Muscle layer of colon (tissue), 2 donors: Measurements from ENCODE around the gene ZNF672.
"Not testable (repeated sequence)": the region's sequence is repeated elsewhere in the genome, so short reads cannot be mapped to it uniquely, and the experiment has no call there.

Experiments
- H3K27ac ChIP-seq: one replicate; pipeline ENCODE4 v1.7.0; 2013; ENCODE audit warnings: low read depth, mild to moderate bottlenecking, low read length, moderate library complexity
- H3K27me3 ChIP-seq, 2 donors: one replicate each; pipeline ENCODE4 v1.7.0; 2013; ENCODE audit warnings: low read length in 2 of 2, mild to moderate bottlenecking in 2 of 2; ENCODE audit not compliant: insufficient read depth in 2 of 2, control insufficient read depth in 1 of 2
- H3K36me3 ChIP-seq: one replicate; pipeline ENCODE4 v1.7.0; 2013; ENCODE audit warnings: mild to moderate bottlenecking, low read length; ENCODE audit not compliant: insufficient read depth
- H3K4me1 ChIP-seq: one replicate; pipeline ENCODE4 v1.7.0; 2013; ENCODE audit warnings: mild to moderate bottlenecking, low read length; ENCODE audit not compliant: insufficient read depth
- H3K4me3 ChIP-seq, 2 donors: one replicate each; pipeline ENCODE4 v1.7.0; 2013; ENCODE audit warnings: low read length in 2 of 2, low read depth in 1 of 2, mild to moderate bottlenecking in 1 of 2, moderate library complexity in 1 of 2
- H3K9ac ChIP-seq: one replicate; pipeline ENCODE4 v1.7.0; 2013; ENCODE audit warnings: low read length
- H3K9me3 ChIP-seq: one replicate; pipeline ENCODE4 v1.7.0; 2013; ENCODE audit warnings: mild to moderate bottlenecking, low read length
- donor health status: abdominal sarcoma.
- donor health status: Adenocarcinoma of cecum.

Gene ZNF672

GRCh38 chr1:248824701-248825100 is 13.3 kb upstream of the ZNF672 start:
- Histone ChIP-seq H3K27me3 (no peaks in the 10 kb centered on the region), H3K9ac (peak overlapping the region; percentile 82), H3K4me3 (peak overlapping the region; percentile 92 to 97), H3K9me3 (no peaks in the 10 kb centered on the region), H3K36me3 (peaks cover 23% of the 10 kb centered on the region), H3K27ac (no peak overlapping the region), H3K4me1 (peaks cover 51% of the 10 kb centered on the region)

- H3K4me3 ChIP-seq = peak overlapping the region; percentile 92 to 97
- no peaks in the 10 kb centered on the region for H3K27me3 ChIP-seq
- H3K9ac ChIP-seq = peak overlapping the region; percentile 82
- peak overlapping the region; percentile 87 for H3K27ac ChIP-seq
- H3K36me3 ChIP-seq = peaks cover 21% of the 10 kb centered on the region
- no peaks in the 10 kb centered on the region for H3K9me3 ChIP-seq
- peaks cover 51% of the 10 kb centered on the region for H3K4me1 ChIP-seq
Measured at GRCh38 chr1:248825136-248825535, 12.9 kb upstream of the ZNF672 start.

- Histone ChIP-seq H3K27me3 (no peaks in the 10 kb centered on the region), H3K36me3 (peaks cover 17% of the 10 kb centered on the region), H3K9ac (peak overlapping the region; percentile 82), H3K9me3 (no peaks in the 10 kb centered on the region), H3K27ac (peak overlapping the region; percentile 87), H3K4me1 (peaks cover 51% of the 10 kb centered on the region), H3K4me3 (peak overlapping the region; percentile 92 to 97)
Measured at GRCh38 chr1:248825573-248825908, 12.5 kb upstream of the ZNF672 start.

- Histone ChIP-seq H3K9ac (peak within 1 kb of the TSS; percentile 89), H3K27ac (peak within 1 kb of the TSS; percentile 87), H3K4me1 (peaks cover 51% of the 10 kb centered on the region), H3K9me3 (no peaks in the 10 kb centered on the region), H3K27me3 (no peaks in the 10 kb centered on the region), H3K4me3 (peak within 1 kb of the TSS; percentile 92 to 97), H3K36me3 (peaks cover 12% of the 10 kb centered on the region)
Measured at GRCh38 chr1:248825909-248826760, 11.9 kb upstream of the ZNF672 start, which contains the start of gene SH3BP5L. Gene SH3BP5L (minus strand): TSS chr1:248825915. CDS start chr1:248824935, 980 bp downstream.

- H3K27me3 ChIP-seq = no peaks in the 10 kb centered on the region
- peaks cover 2% of the 10 kb centered on the region for H3K36me3 ChIP-seq
- H3K9ac ChIP-seq = no peak overlapping the region
- no peak overlapping the region for H3K4me3 ChIP-seq
- H3K9me3 ChIP-seq = no peaks in the 10 kb centered on the region
- peaks cover 25% of the 10 kb centered on the region for H3K4me1 ChIP-seq
- H3K27ac ChIP-seq = no peak overlapping the region
Measured at GRCh38 chr1:248828845-248829244, 9.2 kb upstream of the ZNF672 start.

GRCh38 chr1:248830718-248831017 is 7.4 kb upstream of the ZNF672 start:
- not testable (repeated sequence) for H3K27ac ChIP-seq, H3K9me3 ChIP-seq, H3K27me3 ChIP-seq, H3K36me3 ChIP-seq, H3K9ac ChIP-seq, H3K4me3 ChIP-seq
- H3K4me1 ChIP-seq = peaks cover 11% of the 10 kb centered on the region

GRCh38 chr1:248831842-248832241 is 6.2 kb upstream of the ZNF672 start:
- H3K4me1 ChIP-seq = peaks cover 6% of the 10 kb centered on the region
- H3K4me3 ChIP-seq = no peak overlapping the region
- H3K27me3 ChIP-seq = no peaks in the 10 kb centered on the region
- no peaks in the 10 kb centered on the region for H3K36me3 ChIP-seq
- no peaks in the 10 kb centered on the region for H3K9me3 ChIP-seq
- no peak overlapping the region for H3K9ac ChIP-seq
- no peak overlapping the region for H3K27ac ChIP-seq

GRCh38 chr1:248834343-248834940 is 3.6 kb upstream of the ZNF672 start:
- Histone ChIP-seq H3K27ac (no peak overlapping the region), H3K4me1 (peaks cover 14% of the 10 kb centered on the region), H3K4me3 (no peak overlapping the region), H3K9me3 (no peaks in the 10 kb centered on the region), H3K9ac (no peak overlapping the region), H3K36me3 (no peaks in the 10 kb centered on the region), H3K27me3 (no peaks in the 10 kb centered on the region)

GRCh38 chr1:248837045-248837780 is 811 bp upstream of the ZNF672 start:
- no peaks in the 10 kb centered on the region for H3K9me3 ChIP-seq
- H3K27me3 ChIP-seq = no peaks in the 10 kb centered on the region
- H3K36me3 ChIP-seq = no peaks in the 10 kb centered on the region
- peak overlapping the region; percentile 64 to 67 for H3K4me3 ChIP-seq
- H3K9ac ChIP-seq = peak overlapping the region; percentile 58
- H3K4me1 ChIP-seq = peaks cover 25% of the 10 kb centered on the region
- peak overlapping the region; percentile 70 for H3K27ac ChIP-seq

- Histone ChIP-seq H3K36me3 (no peaks in the 10 kb centered on the region), H3K27me3 (no peaks in the 10 kb centered on the region), H3K4me1 (peaks cover 31% of the 10 kb centered on the region)
Measured at GRCh38 chr1:248838357-248839167, 538 bp downstream of the ZNF672 start.

GRCh38 chr1:248839168-248839555 is 1.1 kb downstream of the ZNF672 start:
- H3K27ac ChIP-seq = peak overlapping the region; percentile 100
- H3K9me3 ChIP-seq = no peaks in the 10 kb centered on the region
- H3K9ac ChIP-seq = peak overlapping the region; percentile 87
- H3K36me3 ChIP-seq = no peaks in the 10 kb centered on the region
- peaks cover 31% of the 10 kb centered on the region for H3K4me1 ChIP-seq
- no peaks in the 10 kb centered on the region for H3K27me3 ChIP-seq
- H3K4me3 ChIP-seq = peak overlapping the region; percentile 67 to 82

More at GRCh38 chr1:248838357-248839167, 538 bp downstream of the ZNF672 start:
- Histone ChIP-seq H3K9ac (peak overlapping the region; percentile 87), H3K9me3 (no peaks in the 10 kb centered on the region), H3K27ac (peak overlapping the region; percentile 100), H3K4me3 (peak overlapping the region; percentile 67 to 82)
